SK-N-SH treated with all-trans-retinoic acid at 6 μM for 48 hours (cell line): ENCODE results near the gene CDH4.

Experiments used
- ATAC-seq: fragments of 200-7000 bp; cut with Tn5 transposase; 3 replicates; pipeline ENCODE4 v1.9.1; 2020; ENCODE audit warnings: mild to moderate bottlenecking, moderate library complexity
- ARNTL ChIP-seq: fragments of 450-650 bp; formaldehyde crosslinking; IDR thresholded peaks from 2 replicates; pipeline ENCODE4 v1.5.0; 2020; ENCODE audit warnings: low read depth, mild to moderate bottlenecking, moderate library complexity, borderline replicate concordance
- CSDC2 ChIP-seq: fragments of 250-450 bp; sonication (Bioruptor Pico); IDR thresholded peaks from 2 replicates; pipeline ENCODE4 v1.5.0; 2020; ENCODE audit warnings: mild to moderate bottlenecking, moderate library complexity
- CSRNP3 ChIP-seq: fragments of 250-450 bp; sonication (Bioruptor Pico); IDR thresholded peaks from 2 replicates; pipeline ENCODE4 v1.5.1; 2021; ENCODE audit warnings: mild to moderate bottlenecking, moderate library complexity
- ESRRG ChIP-seq: fragments of 250-450 bp; sonication (Bioruptor Pico); IDR thresholded peaks from 2 replicates; pipeline ENCODE4 v1.6.1; 2021; ENCODE audit warnings: mild to moderate bottlenecking
- GLIS3 ChIP-seq: fragments of 250-450 bp; sonication (Bioruptor Pico); IDR thresholded peaks from 2 replicates; pipeline ENCODE4 v1.5.0; 2020; ENCODE audit warnings: mild to moderate bottlenecking, moderate library complexity
- ISL1 ChIP-seq: fragments of 250-450 bp; sonication (Bioruptor Pico); IDR thresholded peaks from 2 replicates; pipeline ENCODE4 v2.1.2; 2022; ENCODE audit warnings: mild to moderate bottlenecking, moderate library complexity
- PPARA ChIP-seq: fragments of 250-450 bp; sonication (Bioruptor Pico); IDR thresholded peaks from 2 replicates; pipeline ENCODE4 v1.5.0; 2020; ENCODE audit warnings: mild to moderate bottlenecking, borderline replicate concordance
- RARB ChIP-seq: fragments of 250-450 bp; sonication (Bioruptor Pico); IDR thresholded peaks from 2 replicates; pipeline ENCODE4 v1.8.0; 2021; ENCODE audit warnings: mild to moderate bottlenecking, moderate library complexity
- SNAI2 ChIP-seq: fragments of 250-450 bp; sonication (Bioruptor Pico); IDR thresholded peaks from 2 replicates; pipeline ENCODE4 v1.5.0; 2020; ENCODE audit warnings: mild to moderate bottlenecking, moderate library complexity
- TOX ChIP-seq: fragments of 250-450 bp; sonication (Bioruptor Pico); IDR thresholded peaks from 2 replicates; pipeline ENCODE4 v1.8.0; 2021; ENCODE audit warnings: mild to moderate bottlenecking, moderate library complexity, borderline replicate concordance
- ZC3H10 ChIP-seq: fragments of 250-450 bp; sonication (Bioruptor Pico); IDR thresholded peaks from 2 replicates; pipeline ENCODE4 v1.5.1; 2021; ENCODE audit warnings: mild to moderate bottlenecking, moderate library complexity
- ZFP30 ChIP-seq: fragments of 450-650 bp; formaldehyde crosslinking; IDR thresholded peaks from 2 replicates; pipeline ENCODE4 v1.5.0; 2022; ENCODE audit warnings: mild to moderate bottlenecking, moderate library complexity
- ZNF565 ChIP-seq: fragments of 450-650 bp; formaldehyde crosslinking; conservative IDR thresholded peaks from 2 replicates; pipeline ENCODE4 v1.5.0; 2020; ENCODE audit warnings: low read depth, mild to moderate bottlenecking, moderate library complexity
- ZNF8 ChIP-seq: fragments of 450-650 bp; formaldehyde crosslinking; IDR thresholded peaks from 2 replicates; pipeline ENCODE4 v1.5.0; 2020; ENCODE audit warnings: mild to moderate bottlenecking, moderate library complexity
- TF ChIP-seq, protein P1 (sequence below): fragments of 250-450 bp; sonication (Bioruptor Pico); IDR thresholded peaks from 2 replicates; pipeline ENCODE4 v1.5.1; 2020; ENCODE audit warnings: low read depth, mild to moderate bottlenecking, moderate library complexity
- TF ChIP-seq, protein P2 (sequence below): fragments of 250-450 bp; sonication (Bioruptor Pico); IDR thresholded peaks from 2 replicates; pipeline ENCODE4 v1.8.0; 2021; ENCODE audit warnings: low read depth, mild to moderate bottlenecking, moderate library complexity, borderline replicate concordance
- TF ChIP-seq, protein P3 (sequence below): fragments of 250-450 bp; sonication (Bioruptor Pico); IDR thresholded peaks from 2 replicates; pipeline ENCODE4 v1.8.0; 2020; ENCODE audit warnings: mild to moderate bottlenecking, moderate library complexity, borderline replicate concordance

CDH4 gene

DNA sequence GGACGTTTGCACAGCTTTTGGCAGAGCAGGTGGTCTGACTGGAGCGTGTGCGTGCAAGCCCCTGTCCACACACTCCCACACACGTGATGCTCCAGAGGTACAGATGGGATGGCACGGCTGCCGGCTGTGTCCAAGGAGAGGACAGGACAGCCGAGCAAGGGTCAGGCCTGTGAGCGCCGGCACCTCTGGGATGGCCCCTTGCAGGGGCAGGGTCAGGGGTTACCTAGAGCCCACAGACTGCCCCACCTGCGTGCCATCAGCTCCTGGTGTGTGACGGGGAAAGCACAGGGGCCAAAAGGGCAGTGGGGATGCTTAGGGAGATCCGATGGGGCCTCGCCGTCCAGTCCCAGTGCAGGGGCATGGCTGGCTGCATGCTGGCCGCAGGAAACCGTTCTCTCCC is 623.9 kb downstream of the CDH4 start (continued):
- TF ChIP-seq, protein P1, sequence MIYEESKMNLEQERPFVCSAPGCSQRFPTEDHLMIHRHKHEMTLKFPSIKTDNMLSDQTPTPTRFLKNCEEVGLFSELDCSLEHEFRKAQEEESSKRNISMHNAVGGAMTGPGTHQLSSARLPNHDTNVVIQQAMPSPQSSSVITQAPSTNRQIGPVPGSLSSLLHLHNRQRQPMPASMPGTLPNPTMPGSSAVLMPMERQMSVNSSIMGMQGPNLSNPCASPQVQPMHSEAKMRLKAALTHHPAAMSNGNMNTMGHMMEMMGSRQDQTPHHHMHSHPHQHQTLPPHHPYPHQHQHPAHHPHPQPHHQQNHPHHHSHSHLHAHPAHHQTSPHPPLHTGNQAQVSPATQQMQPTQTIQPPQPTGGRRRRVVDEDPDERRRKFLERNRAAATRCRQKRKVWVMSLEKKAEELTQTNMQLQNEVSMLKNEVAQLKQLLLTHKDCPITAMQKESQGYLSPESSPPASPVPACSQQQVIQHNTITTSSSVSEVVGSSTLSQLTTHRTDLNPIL (CRISPR knock-in tag) = no peak

GRCh38 chr20:61876952-61877728 is 625.1 kb downstream of the CDH4 start:
- TF ChIP-seq CSDC2 (CRISPR knock-in tag) = no peak
- no peak for TF ChIP-seq PPARA
- TF ChIP-seq ZFP30 = no peak
- no peak for TF ChIP-seq TOX (CRISPR knock-in tag)
- no peak for TF ChIP-seq ARNTL (CRISPR knock-in tag)
- TF ChIP-seq GLIS3 (CRISPR knock-in tag) = no peak
- no peak for TF ChIP-seq ISL1 (CRISPR knock-in tag)
- no peak for TF ChIP-seq CSRNP3 (CRISPR knock-in tag)
- TF ChIP-seq RARB = no peak
- no peak for TF ChIP-seq ZC3H10 (CRISPR knock-in tag)
- TF ChIP-seq, protein P2, sequence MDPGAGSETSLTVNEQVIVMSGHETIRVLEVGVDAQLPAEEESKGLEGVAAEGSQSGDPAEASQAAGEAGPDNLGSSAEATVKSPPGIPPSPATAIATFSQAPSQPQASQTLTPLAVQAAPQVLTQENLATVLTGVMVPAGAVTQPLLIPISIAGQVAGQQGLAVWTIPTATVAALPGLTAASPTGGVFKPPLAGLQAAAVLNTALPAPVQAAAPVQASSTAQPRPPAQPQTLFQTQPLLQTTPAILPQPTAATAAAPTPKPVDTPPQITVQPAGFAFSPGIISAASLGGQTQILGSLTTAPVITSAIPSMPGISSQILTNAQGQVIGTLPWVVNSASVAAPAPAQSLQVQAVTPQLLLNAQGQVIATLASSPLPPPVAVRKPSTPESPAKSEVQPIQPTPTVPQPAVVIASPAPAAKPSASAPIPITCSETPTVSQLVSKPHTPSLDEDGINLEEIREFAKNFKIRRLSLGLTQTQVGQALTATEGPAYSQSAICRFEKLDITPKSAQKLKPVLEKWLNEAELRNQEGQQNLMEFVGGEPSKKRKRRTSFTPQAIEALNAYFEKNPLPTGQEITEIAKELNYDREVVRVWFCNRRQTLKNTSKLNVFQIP (CRISPR knock-in tag) = no peak
- TF ChIP-seq ZNF565 (CRISPR knock-in tag) = no peak
- no peak for TF ChIP-seq ESRRG
- TF ChIP-seq, protein P3, sequence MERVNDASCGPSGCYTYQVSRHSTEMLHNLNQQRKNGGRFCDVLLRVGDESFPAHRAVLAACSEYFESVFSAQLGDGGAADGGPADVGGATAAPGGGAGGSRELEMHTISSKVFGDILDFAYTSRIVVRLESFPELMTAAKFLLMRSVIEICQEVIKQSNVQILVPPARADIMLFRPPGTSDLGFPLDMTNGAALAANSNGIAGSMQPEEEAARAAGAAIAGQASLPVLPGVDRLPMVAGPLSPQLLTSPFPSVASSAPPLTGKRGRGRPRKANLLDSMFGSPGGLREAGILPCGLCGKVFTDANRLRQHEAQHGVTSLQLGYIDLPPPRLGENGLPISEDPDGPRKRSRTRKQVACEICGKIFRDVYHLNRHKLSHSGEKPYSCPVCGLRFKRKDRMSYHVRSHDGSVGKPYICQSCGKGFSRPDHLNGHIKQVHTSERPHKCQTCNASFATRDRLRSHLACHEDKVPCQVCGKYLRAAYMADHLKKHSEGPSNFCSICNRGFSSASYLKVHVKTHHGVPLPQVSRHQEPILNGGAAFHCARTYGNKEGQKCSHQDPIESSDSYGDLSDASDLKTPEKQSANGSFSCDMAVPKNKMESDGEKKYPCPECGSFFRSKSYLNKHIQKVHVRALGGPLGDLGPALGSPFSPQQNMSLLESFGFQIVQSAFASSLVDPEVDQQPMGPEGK (CRISPR knock-in tag) = no peak
- no peak for TF ChIP-seq SNAI2 (CRISPR knock-in tag)
- TF ChIP-seq, all 23 proteins: peak for 0
- no peak for ATAC-seq

DNA sequence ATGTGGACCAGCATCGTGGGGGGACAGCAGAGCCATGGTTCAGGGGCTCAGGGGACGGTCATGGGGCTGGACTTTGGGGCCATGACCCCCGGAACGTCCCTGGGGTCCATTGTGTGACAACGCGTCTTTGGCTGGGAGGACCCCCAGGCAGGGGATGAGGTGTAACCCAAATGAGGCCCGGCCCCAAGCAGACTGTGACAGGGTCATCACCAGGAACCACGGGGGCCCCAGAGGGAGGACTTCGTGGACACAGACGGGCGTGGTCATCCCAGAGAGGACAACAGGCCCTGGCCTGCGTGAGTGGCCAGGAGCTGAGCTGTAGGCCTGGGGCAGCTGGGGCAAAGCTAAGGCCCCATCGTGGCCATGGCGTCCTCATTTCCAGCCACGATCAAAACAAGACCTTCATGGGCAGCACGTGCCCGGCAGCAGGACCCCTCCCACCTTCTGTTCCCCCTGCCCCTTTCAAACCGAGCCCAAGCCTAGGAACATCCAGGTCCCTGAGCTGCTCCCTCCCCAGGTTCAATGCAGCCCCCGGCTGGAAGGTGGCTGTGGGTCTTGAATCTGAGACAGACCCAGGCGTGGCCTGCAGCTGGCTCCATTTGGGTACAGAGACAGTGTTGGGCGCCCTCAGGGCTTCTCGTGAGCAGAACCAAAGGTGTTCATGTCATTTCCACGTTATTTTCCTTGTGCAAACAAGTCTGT is 625.9 kb downstream of the CDH4 start:
- no peak for ATAC-seq
- TF ChIP-seq, protein P3 (CRISPR knock-in tag) = no peak
- no peak for TF ChIP-seq ZFP30
- TF ChIP-seq ZNF565 (CRISPR knock-in tag) = no peak
- TF ChIP-seq, protein P2 (CRISPR knock-in tag) = no peak
- TF ChIP-seq ESRRG = no peak
- TF ChIP-seq SNAI2 (CRISPR knock-in tag) = no peak
- TF ChIP-seq, protein P1 (CRISPR knock-in tag) = no peak
- TF ChIP-seq ZNF8 (CRISPR knock-in tag) = no peak
- TF ChIP-seq ARNTL (CRISPR knock-in tag) = no peak
